HG03103 (cell line): ENCODE measurements around the gene PIGC.

ENCODE experiments used
- ATAC-seq: cut with Tn5 transposase; IDR thresholded peaks from one replicate; pipeline ENCODE4 v1.9.1; 2021; ENCODE audit warnings: low read depth; ENCODE audit not compliant: unreplicated experiment

The PIGC gene

DNA sequence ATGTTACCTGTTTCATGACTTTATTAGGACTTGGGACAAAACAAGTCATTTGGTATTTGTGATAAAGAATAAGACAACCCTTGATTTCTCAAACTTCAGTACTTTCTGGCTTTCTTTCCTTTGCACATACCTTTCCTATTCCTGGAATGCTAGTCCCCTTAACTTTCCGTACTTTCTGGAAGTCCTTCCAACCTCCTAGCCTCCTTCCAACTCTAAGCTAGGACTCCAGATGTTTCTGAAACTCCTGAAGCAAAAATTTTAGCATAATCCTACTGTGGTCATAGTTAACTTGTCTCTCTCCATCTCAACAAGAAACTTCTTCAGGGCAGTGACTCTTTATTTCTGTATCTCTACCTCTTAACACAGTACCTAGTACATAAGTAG is 43.2 kb downstream of the PIGC start:
- ATAC-seq = no peak

DNA sequence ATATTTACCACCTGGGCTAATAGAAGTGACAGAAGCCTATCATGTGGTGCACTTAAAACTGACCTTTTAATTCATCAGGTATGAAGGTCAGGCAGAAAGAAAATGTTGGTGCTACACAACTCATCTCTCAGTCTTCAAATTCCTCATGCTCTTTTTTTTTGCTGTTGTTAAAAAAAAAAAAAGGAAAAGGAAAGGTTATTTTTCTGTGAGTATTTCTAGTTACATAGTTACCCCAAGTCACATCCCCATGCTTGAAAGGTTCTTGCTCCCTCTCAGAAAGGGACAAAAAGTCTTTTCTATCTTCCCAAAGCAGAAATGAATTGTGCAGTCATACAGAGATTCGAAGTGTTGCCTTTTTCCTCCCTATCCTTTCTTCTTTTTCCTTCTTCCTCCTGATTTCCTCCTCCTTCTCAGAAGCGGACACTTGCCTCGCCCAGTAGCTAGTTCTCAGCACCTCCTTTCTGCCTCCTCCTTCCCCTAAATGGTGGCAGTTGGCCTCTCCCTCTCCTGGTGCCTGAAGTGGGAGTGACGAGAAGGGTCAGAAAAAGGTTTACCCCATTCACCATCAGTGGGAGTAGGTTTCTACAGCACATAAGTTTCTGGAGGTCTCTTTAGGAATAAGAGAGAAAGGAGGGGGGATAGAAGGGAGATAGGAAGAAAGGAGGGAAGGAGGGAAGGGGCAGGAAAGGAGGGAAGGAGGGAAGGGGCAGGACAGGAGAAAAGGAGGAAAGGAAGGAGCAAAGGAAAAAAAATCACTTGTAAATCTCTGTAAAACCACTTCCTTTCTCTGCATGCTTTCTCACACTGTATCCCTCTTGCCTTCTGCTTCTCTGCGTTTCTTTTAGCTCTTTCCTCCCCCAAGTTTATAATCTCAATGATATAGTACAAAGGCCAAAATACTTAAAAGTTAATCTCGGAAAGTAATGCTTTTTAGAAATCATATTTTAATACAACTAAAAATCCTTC is 43.8 kb downstream of the PIGC start:
- ATAC-seq = no peak

DNA sequence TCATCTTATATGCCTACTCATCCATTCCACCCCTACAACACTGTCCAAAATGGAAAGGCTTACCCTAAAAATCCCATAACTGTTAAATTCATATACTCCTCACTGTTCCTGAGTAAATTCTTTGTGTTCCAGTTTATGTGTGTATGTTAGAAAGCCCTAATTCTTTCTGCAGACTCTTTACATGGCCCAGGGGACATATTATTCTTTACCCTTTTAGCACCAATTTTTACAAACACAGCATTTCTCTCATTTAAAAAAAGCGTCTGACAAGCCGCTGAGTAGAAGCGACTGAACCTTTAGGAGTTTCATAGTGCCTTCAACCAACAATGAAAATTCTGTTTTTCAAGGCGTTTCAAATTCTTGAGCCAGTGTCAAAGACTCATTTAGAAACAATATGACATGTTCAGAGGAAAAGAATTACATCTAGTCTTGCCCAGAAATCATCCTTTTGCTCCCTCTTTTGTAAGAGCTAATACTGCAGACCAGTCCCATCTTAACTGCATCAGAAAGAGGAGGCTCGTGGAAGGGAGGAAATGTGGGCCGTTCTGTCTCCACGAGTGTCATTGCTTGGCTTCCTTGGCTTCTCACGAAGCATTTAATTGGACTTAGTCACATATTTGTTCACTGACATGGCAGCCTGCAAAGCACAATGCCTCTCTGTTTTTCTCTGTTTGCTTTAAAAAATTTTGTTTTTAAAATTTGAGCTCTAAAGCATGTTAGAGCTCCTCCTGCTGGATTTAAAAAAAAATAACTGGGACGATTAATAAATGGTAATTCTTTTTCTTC is 44.7 kb downstream of the PIGC start:
- ATAC-seq = no peak

DNA sequence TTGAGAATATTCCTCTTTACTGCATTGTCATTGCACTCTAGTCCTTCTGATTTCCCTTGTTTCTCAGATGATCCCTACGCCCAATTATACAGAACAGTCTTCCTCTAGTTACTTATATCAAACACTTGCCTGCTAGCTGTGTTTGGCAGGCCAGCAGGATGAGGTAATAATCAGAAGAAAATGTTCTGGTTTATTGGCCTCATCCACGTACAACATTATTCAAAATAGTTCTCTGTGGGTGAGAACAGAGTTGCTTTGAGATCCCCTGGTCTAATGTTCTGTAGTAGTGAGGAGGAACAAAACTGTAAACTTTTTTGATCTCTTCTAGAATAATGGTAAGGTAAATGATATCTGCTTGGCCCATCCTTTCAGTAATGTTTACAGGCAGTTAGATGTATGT is 45.7 kb downstream of the PIGC start:
- no peak for ATAC-seq

- no peak for ATAC-seq
Observed at GRCh38 chr1:172397633-172398032, 46.2 kb downstream of the PIGC start.

- no peak for ATAC-seq
Observed at GRCh38 chr1:172397221-172397620, 46.6 kb downstream of the PIGC start.

GRCh38 chr1:172395576-172395975 is 48.3 kb downstream of the PIGC start:
- no peak for ATAC-seq

GRCh38 chr1:172394811-172395210 is 49.1 kb downstream of the PIGC start:
- ATAC-seq = no peak

DNA sequence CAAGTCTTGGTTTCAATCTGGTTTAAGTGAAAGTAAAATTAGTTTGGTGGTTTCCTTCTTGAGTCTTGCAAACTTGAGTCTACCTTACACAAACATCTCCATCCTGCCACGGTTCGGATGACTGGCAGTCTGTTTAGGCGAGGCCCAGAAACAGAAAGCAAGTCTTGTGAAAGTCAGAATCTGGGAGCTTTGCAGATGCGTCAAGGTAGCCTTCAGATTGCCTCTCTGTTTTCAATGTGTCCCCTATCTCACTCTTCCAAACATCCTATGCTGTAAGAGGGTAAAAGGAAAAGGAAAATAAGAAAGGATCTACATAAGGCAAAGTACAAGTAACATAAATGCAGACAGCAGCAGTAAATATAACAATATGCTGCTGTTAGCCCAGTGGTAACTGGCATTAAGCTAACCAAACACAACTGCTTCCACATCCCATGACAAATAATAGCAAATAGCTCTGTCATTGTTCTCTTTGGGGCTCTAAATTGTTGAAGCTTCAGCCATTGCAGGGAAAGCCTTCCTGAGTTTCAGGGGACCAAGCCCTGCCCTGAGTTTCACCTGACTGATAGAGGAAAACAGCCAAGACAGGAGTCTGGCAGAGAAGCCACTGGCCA is 49.6 kb downstream of the PIGC start:
- ATAC-seq = peak; percentile 63

DNA sequence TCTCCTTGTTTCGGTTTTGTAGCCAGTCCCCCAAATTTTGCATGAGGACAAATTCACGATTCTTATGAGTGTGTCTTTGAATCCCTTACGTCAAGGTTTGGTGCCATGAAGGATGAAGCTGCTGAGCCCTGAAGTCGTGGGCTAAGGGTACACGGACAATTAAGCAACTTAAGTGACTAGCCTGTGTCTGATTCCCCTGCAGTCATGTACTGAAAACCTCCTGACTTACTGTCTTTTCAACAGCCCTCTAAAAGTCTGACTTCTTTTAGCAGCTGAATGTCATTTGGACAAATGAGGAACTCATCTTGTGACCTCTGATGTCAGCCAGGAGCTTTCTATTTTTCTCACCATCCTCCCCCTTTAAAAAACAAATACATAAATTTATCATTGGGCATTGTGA is 50.5 kb downstream of the PIGC start:
- ATAC-seq = no peak

GRCh38 chr1:172391976-172392375 is 51.9 kb downstream of the PIGC start:
- no peak for ATAC-seq
